Kidney (tissue), 14 donors: ENCODE measurements around the gene SELPLG. TPM values are rescaled to one million over a fixed set of nuclear protein-coding genes. Genes with fewer than 3 reads are reported as not detected.
A peak's percentile ranks its signal among the peaks of the same experiment; 100 is the strongest.

Experiments
- DNase-seq, 5 donors: peaks; one replicate each; pipeline ENCODE4 v3.0.0-alpha.2; 2013 to 2020
- FAIRE-seq: peaks from 2 replicates; lab custom pipeline; 2012; peaks lifted over from hg19 to GRCh38; lab: Jason Lieb, UNC
- H3K27ac ChIP-seq, 2 donors: one replicate each; pipeline ENCODE4 v1.7.0; 2013; ENCODE audit warnings: low read depth in 2 of 2, low read length in 2 of 2, inconsistent platforms in 1 of 2
- H3K27me3 ChIP-seq: one replicate; pipeline ENCODE4 v1.7.1; 2013; ENCODE audit warnings: low read length, inconsistent platforms; ENCODE audit not compliant: control insufficient read depth, insufficient read depth
- H3K36me3 ChIP-seq, 3 donors: one replicate each; pipeline versions ENCODE4 v1.7.0 to v1.7.1; 2013; ENCODE audit warnings: low read length in 3 of 3, control low read depth in 1 of 3, inconsistent platforms in 1 of 3; ENCODE audit not compliant: insufficient read depth in 3 of 3, control insufficient read depth in 2 of 3
- H3K4me1 ChIP-seq, 3 donors: one replicate each; pipeline versions ENCODE4 v1.7.0 to v1.7.1; 2013; ENCODE audit warnings: low read length in 3 of 3, inconsistent platforms in 1 of 3, low read depth in 1 of 3; ENCODE audit not compliant: control insufficient read depth in 2 of 3, insufficient read depth in 2 of 3
- H3K4me3 ChIP-seq, 3 donors: one replicate each; pipeline versions ENCODE4 v1.7.0 to v1.8.1; 2013; ENCODE audit warnings: low read length in 3 of 3, control low read depth in 1 of 3, inconsistent platforms in 1 of 3
- H3K9ac ChIP-seq, 3 donors: one replicate each; pipeline versions ENCODE4 v1.7.0 to v1.7.1; 2013; ENCODE audit warnings: low read length in 3 of 3, control low read depth in 1 of 3, inconsistent platforms in 1 of 3
- H3K9me3 ChIP-seq, 3 donors: one replicate each; pipeline versions ENCODE4 v1.7.0 to v1.7.1; 2013; ENCODE audit warnings: low read length in 3 of 3, control low read depth in 1 of 3, inconsistent platforms in 1 of 3; ENCODE audit not compliant: control insufficient read depth in 2 of 3, insufficient read depth in 1 of 3
- CTCF ChIP-seq: IDR thresholded peaks from 3 replicates; pipeline ENCODE4 v1.5.1; 2012; ENCODE audit warnings: mild to moderate bottlenecking, moderate library complexity, borderline replicate concordance; ENCODE audit not compliant: insufficient read depth; ENCODE audit errors: extremely low read depth
- intact Hi-C: fragments of 100-400 bp; cut with DNase I; formaldehyde crosslinking; loops from one replicate; pipeline ENCODE4 v1.11.1; 2022
- polyA plus RNA-seq: library from polyadenylated mRNA; stranded (reverse); fragments of 350-450 nt; fragmentation: Illumina TruSeq; extraction: RNeasy Lipid Tissue Mini Kit (QIAGEN cat#74804); gene quantifications from one replicate; pipeline ENCODE4 v1.2.3, GENCODE V29; 2014; ENCODE audit warnings: low read depth, low replicate concordance; ENCODE audit not compliant: insufficient read depth
- total RNA-seq: library from RNA; stranded (reverse); fragmentation: NEBNext Ultra II Directional; extraction: Animal tissue kit (Norgen Biotek cat#: 25700); gene quantifications from one replicate; pipeline ENCODE4 v1.2.1, GENCODE V29; 2021
- donor health status: control.
- donor health status: control.
- donor health status: control.
- donor health status: control.
- donor health status: control.
- donor health status: DM: yes; HTN: yes; CAD: no.
- donor health status: Normal renal cell carcinoma (clear cell type).

SELPLG gene
- total and polyA plus RNA-seq, 2 donors from 2014 or later, result 3.7 to 14.3 TPM

- Histone ChIP-seq H3K27ac (no peak overlapping the region), H3K27me3 (no peaks in the 10 kb centered on the region), H3K36me3 (no peaks in the 10 kb centered on the region), H3K9me3 (no peaks in the 10 kb centered on the region), H3K9ac (no peak overlapping the region), H3K4me1 (peaks cover 0 to 2% (median 0%) of the 10 kb centered on the region in 3 donors), H3K4me3 (no peak overlapping the region)
- DNase-seq, result no peak
- TF ChIP-seq CTCF, result no peak
- intact Hi-C loops, result no loop called here
- FAIRE-seq, result no peak
Measured at GRCh38 chr12:108637222-108637971, 3.7 kb upstream of the SELPLG start.

DNA sequence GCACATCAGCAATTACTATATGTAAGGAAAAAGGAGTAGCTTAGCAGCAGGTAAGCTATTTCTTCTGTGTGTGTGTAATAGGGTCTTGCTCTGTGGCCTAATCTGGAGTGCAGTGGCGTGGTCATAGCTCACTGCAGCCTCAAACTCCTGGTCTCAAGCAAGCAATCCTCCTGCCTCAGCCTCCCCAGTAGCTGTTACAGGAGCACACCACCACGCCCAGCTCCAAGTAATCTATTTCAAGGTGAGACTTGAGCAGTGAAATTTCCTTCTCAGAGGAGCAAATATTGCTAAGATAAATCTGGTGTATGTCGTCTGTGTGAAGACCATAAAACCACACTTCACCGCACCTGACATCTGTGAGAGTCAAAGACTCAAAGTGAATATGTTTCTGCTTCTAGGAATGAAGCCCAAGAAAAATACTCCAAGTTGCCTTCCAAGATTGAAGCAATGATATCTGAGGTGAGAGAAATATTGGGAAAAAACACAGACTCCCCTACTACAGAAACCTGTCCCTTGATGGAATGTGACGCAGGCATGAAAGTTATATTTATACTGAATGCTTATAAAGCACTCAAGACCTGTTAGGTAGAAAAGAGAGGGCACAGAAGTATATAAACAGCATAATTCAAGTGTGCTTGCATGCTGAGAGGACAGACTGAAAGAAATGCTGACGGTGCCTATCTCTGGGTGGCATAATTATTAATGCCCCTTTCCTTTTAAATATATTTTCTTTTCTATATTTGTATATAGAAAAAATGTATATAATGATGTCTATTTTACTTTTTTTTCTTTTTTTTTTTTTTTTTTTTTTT, 2.5 kb upstream of the SELPLG start:
- Histone ChIP-seq H3K27me3 (no peaks in the 10 kb centered on the region), H3K4me1 (no peaks in the 10 kb centered on the region), H3K36me3 (no peaks in the 10 kb centered on the region), H3K9me3 (no peaks in the 10 kb centered on the region), H3K27ac (no peak overlapping the region), H3K9ac (no peak overlapping the region), H3K4me3 (no peak overlapping the region)
- intact Hi-C loops, result no loop called here
- TF ChIP-seq CTCF, result no peak
- FAIRE-seq, result no peak
- no peak for DNase-seq

- H3K4me3 ChIP-seq, result no peak overlapping the region
- intact Hi-C loops, result no loop called here
- no peaks in the 10 kb centered on the region for H3K9me3 ChIP-seq
- H3K27me3 ChIP-seq, result no peaks in the 10 kb centered on the region
- TF ChIP-seq CTCF, result no peak
- peak in 1 of 5 donors; percentile 33 for DNase-seq
- no peak overlapping the region for H3K27ac ChIP-seq
- no peaks in the 10 kb centered on the region for H3K4me1 ChIP-seq
- no peak overlapping the region for H3K9ac ChIP-seq
- H3K36me3 ChIP-seq, result no peaks in the 10 kb centered on the region
- FAIRE-seq, result no peak
Measured at GRCh38 chr12:108635201-108635996, 1.7 kb upstream of the SELPLG start.
